Measurements from ENCODE around the gene SYT2. TPM values are rescaled to one million over a fixed set of nuclear protein-coding genes. Genes with fewer than 3 reads are reported as not detected.

The SYT2 gene
- total and polyA plus RNA-seq, 2 experiments from 2014 or later, result 0.03 to 0.68 TPM

DNA sequence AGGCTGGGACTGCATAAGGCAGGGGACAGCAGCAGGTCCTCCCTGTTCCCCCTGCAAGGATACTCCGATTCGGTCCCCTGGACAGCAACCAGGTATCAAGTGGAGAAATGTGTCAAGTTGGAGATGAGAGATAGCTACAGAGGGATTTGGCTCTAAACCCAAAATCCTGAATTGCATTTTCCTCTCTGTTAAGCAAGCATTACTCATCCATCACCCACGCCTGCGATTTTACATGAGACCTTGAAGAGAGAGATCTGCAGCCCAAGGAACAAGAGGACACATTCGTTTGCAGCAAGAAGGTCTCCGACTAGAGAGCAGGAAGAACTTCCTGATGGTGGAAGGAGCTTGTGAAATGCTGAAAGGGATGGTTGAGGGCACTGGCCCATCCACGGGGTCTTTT is 21.9 kb downstream of the SYT2 start:
- no peaks in the 10 kb centered on the region for H3K9me3 ChIP-seq (ENCODE audit: low read depth)
- H3K4me1 ChIP-seq (ENCODE audit: low read depth), result no peaks in the 10 kb centered on the region
- H3K36me3 ChIP-seq, result no peaks in the 10 kb centered on the region
- no peaks in the 10 kb centered on the region for H3K27me3 ChIP-seq
- no peak overlapping the region for H3K27ac ChIP-seq
- H3K4me3 ChIP-seq, result no peak overlapping the region
- TF ChIP-seq, protein P1, sequence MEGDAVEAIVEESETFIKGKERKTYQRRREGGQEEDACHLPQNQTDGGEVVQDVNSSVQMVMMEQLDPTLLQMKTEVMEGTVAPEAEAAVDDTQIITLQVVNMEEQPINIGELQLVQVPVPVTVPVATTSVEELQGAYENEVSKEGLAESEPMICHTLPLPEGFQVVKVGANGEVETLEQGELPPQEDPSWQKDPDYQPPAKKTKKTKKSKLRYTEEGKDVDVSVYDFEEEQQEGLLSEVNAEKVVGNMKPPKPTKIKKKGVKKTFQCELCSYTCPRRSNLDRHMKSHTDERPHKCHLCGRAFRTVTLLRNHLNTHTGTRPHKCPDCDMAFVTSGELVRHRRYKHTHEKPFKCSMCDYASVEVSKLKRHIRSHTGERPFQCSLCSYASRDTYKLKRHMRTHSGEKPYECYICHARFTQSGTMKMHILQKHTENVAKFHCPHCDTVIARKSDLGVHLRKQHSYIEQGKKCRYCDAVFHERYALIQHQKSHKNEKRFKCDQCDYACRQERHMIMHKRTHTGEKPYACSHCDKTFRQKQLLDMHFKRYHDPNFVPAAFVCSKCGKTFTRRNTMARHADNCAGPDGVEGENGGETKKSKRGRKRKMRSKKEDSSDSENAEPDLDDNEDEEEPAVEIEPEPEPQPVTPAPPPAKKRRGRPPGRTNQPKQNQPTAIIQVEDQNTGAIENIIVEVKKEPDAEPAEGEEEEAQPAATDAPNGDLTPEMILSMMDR (IDR thresholded peaks at IDR 0.05; ENCODE audit: low read depth, low read length), result no peak
- peak in 1 of 2 donors; percentile 25 for DNase-seq (ENCODE audit: low read depth in 1 of 2, low spot score in 1 of 2)

DNA sequence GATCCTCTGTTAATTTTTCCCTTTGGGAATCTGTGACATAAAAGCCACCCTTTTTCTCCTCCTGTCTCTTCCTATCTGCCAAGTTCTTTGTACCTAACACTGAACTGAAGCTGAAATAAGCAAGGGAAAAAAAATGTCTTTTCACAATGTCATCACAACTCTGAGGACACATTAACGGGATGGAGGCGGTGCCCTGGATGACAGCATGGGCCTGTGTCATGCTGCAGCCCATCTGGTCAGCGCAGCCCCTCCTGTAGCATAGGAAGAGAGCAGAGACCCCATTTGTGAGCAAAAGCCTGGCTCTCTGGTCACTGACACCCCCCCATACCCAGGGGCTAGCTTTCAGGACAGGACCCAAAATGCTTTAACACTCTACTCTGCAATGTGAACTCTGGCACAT is 22.5 kb downstream of the SYT2 start:
- no peak overlapping the region for H3K27ac ChIP-seq

DNA sequence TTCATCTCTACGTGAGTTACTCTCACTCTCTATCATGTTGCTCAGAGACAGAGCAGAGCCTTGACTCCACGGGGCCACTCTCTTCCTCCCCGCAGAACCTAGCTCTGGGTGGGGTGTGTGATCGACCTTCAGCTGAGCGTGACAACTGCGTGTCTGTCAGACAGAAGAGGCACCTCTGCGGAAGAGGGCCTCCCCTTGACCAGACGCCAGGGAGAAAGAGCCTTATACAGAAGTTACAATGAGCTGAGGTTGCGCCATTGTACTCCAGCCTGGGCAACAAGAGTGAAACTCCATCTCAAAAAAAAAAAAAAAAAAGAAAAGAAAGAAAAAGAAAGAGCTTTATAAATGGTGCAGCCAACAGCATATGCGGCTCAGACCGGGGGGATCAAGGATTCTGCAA is 22.9 kb downstream of the SYT2 start:
- H3K4me1 ChIP-seq (ENCODE audit: low read depth), result no peaks in the 10 kb centered on the region
- H3K27ac ChIP-seq, result no peak overlapping the region
- no peak for DNase-seq (ENCODE audit: low read depth in 1 of 2, low spot score in 1 of 2)
- TF ChIP-seq, protein P1 (IDR thresholded peaks at IDR 0.05; ENCODE audit: low read depth, low read length), result no peak
- H3K4me3 ChIP-seq, result no peak overlapping the region
- H3K9me3 ChIP-seq (ENCODE audit: low read depth), result no peaks in the 10 kb centered on the region
- H3K36me3 ChIP-seq, result no peaks in the 10 kb centered on the region
- no peaks in the 10 kb centered on the region for H3K27me3 ChIP-seq

More for the DNA sequence above, 22.5 kb downstream of the SYT2 start:
- Histone ChIP-seq H3K4me1 (ENCODE audit: low read depth) (no peaks in the 10 kb centered on the region), H3K36me3 (no peaks in the 10 kb centered on the region), H3K4me3 (no peak overlapping the region), H3K27me3 (no peaks in the 10 kb centered on the region), H3K9me3 (ENCODE audit: low read depth) (no peaks in the 10 kb centered on the region)
- TF ChIP-seq, protein P1 (IDR thresholded peaks at IDR 0.05; ENCODE audit: low read depth, low read length), result no peak
- no peak for DNase-seq (ENCODE audit: low read depth in 1 of 2, low spot score in 1 of 2)

GRCh38 chr1:202685641-202686040 is 24.6 kb downstream of the SYT2 start:
- no peak overlapping the region for H3K27ac ChIP-seq
- DNase-seq (ENCODE audit: low read depth in 1 of 2, low spot score in 1 of 2), result no peak
- no peak overlapping the region for H3K4me3 ChIP-seq
- H3K9me3 ChIP-seq (ENCODE audit: low read depth), result no peaks in the 10 kb centered on the region
- H3K4me1 ChIP-seq (ENCODE audit: low read depth), result no peaks in the 10 kb centered on the region
- TF ChIP-seq, protein P1 (IDR thresholded peaks at IDR 0.05; ENCODE audit: low read depth, low read length), result no peak
- H3K36me3 ChIP-seq, result no peaks in the 10 kb centered on the region
- no peaks in the 10 kb centered on the region for H3K27me3 ChIP-seq

DNA sequence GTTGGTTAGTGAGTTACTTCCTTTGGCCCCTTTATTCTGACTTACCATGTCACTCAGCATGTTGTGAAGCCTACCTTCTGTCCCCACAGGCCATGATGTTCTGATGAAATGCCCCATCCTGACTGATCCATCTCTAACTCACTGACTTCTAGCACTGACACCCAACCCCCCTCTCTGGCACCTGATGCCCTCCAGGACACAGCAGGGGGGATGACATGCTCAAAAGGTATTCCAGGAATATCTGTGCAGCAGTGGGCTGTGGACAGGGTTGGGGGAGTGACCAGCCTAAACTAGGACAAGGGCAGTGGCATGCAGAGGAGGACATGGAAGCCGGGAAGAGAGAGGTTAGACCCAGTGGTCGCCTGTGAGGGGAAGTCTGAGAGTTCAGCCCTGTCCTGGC is 25.5 kb downstream of the SYT2 start:
- no peaks in the 10 kb centered on the region for H3K4me1 ChIP-seq (ENCODE audit: low read depth)

More for the DNA sequence above, 25.5 kb downstream of the SYT2 start:
- Histone ChIP-seq H3K36me3 (no peaks in the 10 kb centered on the region), H3K9me3 (ENCODE audit: low read depth) (no peaks in the 10 kb centered on the region), H3K27me3 (no peaks in the 10 kb centered on the region), H3K27ac (no peak overlapping the region), H3K4me3 (no peak overlapping the region)
- TF ChIP-seq, protein P1 (IDR thresholded peaks at IDR 0.05; ENCODE audit: low read depth, low read length), result no peak
- no peak for DNase-seq (ENCODE audit: low read depth in 1 of 2, low spot score in 1 of 2)
